ENCODE results near the gene NOS3.

NOS3 gene

DNA sequence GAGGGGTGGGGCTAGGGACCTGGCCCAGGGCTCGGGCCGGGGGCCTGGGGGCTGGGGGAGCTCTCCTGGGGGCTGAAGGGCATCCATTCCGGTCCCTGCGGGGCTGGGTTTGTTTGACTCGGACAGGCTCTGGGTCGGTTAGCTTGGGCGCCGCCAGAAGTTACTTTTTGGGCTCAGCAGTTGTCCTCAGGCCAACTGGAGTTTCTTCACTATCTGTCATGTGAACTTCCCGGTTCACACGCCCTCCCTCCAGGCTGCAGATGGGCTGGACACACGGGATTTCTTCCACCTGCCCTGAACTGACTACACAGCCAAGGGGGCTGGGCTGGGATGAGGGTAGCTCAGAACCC is 72.4 kb downstream of the NOS3 start:
- H3K9me3 ChIP-seq (ENCODE audit: control insufficient read depth in 1 of 2, low read length in 2 of 2) = no peaks in the 10 kb centered on the region
- H3K27me3 ChIP-seq (ENCODE audit: control insufficient read depth in 1 of 2, insufficient read depth in 2 of 2, low read length in 2 of 2) = no peaks in the 10 kb centered on the region
- H3K4me1 ChIP-seq (ENCODE audit: control insufficient read depth in 1 of 2, insufficient read depth in 2 of 2, low read length in 2 of 2) = peaks cover 30 to 31% of the 10 kb centered on the region in 2 donors
- no peak overlapping the region for H3K27ac ChIP-seq (ENCODE audit: low read depth, low read length)
- H3K36me3 ChIP-seq (ENCODE audit: control insufficient read depth in 1 of 2, insufficient read depth in 2 of 2, low read length in 2 of 2) = peaks cover 19 to 36% of the 10 kb centered on the region in 2 donors
- peak overlapping the region in 1 of 2 donors; percentile 48 for H3K9ac ChIP-seq (ENCODE audit: low read depth in 1 of 2, low read length in 2 of 2)
- H3K4me3 ChIP-seq (ENCODE audit: low read depth in 1 of 2, low read length in 2 of 2) = peak overlapping the region in 1 of 2 donors; percentile 61
